CD1c-positive myeloid dendritic cell (primary cell): ENCODE measurements around the gene HCFC2.
A peak's percentile ranks its signal among the peaks of the same experiment; 100 is the strongest.
"Not testable (repeated sequence)": the region's sequence is repeated elsewhere in the genome, so short reads cannot be mapped to it uniquely, and the experiment has no call there.

Experiments used
- DNase-seq: peaks from one replicate; pipeline ENCODE4 v3.0.0-alpha.2; 2016; ENCODE audit errors: extremely low spot score

Gene HCFC2

GRCh38 chr12:104057771-104058197 lies 6.5 kb upstream of the HCFC2 start:
- DNase-seq: no peak

GRCh38 chr12:104058802-104059201 lies 5.5 kb upstream of the HCFC2 start:
- no peak for DNase-seq

- no peak for DNase-seq
Measured at GRCh38 chr12:104059963-104060362, 4.4 kb upstream of the HCFC2 start.

- no peak for DNase-seq
Measured at GRCh38 chr12:104060791-104061190, 3.5 kb upstream of the HCFC2 start.

GRCh38 chr12:104063712-104064030 lies 660 bp upstream of the HCFC2 start:
- no peak for DNase-seq

- DNase-seq: no peak
Measured at GRCh38 chr12:104064842-104065427, 604 bp downstream of the HCFC2 start.

DNA sequence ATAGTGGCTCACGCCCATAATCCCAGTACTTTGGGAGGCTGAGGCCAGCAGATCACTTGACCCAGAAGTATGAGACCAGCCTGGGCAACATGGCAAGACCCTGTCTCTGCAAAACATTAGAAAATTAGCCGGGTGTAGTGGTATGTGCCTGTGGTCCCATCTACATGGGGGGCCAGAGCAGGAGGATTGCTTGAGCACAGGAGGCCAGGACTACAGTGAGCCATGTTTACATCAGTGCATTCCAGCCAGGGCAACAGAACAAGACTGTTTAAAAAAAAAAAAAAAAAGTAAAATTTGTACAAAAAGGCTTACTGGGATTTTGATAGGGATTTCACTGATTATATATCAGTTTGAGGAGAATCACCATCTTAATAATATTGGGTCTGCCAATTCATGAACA lies 7.8 kb downstream of the HCFC2 start:
- DNase-seq: no peak

- no peak for DNase-seq
Measured at GRCh38 chr12:104073699-104074098, 9.4 kb downstream of the HCFC2 start.

- DNase-seq: no peak
Measured at GRCh38 chr12:104079024-104079423, 14.7 kb downstream of the HCFC2 start.

GRCh38 chr12:104080764-104081163 lies 16.4 kb downstream of the HCFC2 start:
- DNase-seq: no peak

- no peak for DNase-seq
Measured at GRCh38 chr12:104083769-104084475, 19.6 kb downstream of the HCFC2 start.

DNA sequence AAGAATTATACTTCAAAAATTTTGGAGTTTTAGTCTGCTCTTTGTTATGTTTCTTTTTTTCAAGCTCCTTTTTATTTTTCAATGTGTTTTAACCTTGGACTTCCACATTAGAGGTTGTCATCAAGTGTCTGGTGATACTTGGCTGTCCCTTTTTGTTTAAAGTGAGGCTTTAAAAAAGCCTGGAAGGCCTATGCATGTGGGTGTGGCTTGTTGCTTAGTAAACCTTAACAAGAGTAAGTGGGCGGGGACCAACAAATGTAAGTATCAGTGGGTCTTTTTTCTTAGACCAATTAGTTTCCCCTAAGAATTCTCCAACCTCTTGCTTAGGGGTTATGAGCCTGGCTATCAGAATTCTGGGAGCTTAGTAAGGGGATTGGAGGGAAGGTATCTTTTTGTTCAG lies 26.4 kb downstream of the HCFC2 start:
- no peak for DNase-seq

DNA sequence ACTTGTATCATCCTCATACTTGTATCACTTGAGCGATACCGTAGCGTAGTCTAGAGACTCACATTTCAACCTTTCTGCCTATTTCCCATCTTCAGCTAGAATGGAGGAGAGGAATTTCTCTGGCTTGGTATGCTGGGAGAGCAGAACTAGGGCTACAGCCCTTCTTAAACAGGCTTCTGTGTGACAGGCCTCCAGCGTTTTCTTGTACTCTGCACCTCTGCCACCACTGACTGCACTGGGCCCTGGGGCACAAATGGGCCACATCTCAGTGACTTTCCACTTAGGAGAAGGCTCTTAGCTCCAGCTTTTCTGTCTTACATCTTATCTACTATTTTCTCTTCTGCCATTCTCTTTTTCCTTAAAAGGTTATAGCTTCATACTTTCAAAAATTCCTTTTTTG lies 26.8 kb downstream of the HCFC2 start:
- no peak for DNase-seq

- no peak for DNase-seq
Measured at GRCh38 chr12:104094284-104094683, 30.0 kb downstream of the HCFC2 start.

DNA sequence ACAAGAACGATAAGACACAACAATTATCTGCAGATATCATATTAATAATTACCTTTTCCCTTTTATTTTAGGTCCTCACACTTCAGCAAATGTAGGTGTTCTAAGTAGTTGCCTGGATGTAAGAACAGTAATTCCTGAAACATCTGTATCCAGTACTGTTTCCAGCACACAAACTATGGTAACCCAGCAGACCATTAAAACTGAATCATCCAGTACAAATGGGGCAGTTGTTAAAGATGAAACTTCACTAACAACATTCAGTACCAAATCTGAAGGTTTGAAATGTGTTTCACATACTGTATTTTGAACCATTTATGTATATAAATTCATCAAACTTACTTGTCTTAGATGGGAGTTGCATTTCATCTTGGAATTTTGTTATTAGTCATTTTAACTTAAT lies 31.0 kb downstream of the HCFC2 start:
- no peak for DNase-seq

DNA sequence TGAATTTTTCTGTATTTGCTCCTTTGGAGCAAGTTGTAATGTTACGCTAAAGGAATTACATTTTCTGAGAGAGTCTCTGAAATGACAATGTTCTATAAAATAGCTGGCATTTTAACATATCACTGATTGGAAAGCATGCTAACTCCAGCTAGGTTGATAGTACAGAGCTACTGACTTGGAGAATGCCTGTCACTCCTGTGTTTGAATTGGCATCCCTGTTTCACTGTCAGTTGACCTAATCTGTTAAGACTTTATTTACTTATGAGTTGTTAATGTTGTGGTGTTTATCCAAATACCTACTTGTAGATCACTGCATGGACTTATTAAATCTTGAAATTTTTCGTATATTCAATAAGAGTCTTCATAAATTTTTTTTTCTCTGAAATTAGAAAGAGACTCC lies 33.6 kb downstream of the HCFC2 start:
- no peak for DNase-seq

DNA sequence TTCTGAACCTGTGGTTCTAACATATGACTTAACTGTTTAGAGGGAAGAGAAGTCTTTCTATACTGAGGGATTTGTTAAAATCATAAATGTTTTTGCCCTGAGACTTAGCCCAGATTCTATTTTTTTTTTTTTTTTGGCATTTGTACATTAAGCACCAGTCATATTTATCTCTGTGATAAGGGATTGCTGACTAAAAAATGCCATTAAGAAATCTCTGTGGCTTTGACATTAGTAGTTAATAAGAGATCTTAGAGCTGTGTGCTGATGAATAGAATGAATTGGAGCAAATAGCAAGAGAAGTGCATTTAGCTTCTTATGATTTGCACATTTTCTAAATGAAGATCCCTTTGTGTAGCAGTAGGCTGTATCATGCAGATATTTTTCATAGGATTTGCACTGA lies 41.1 kb downstream of the HCFC2 start:
- no peak for DNase-seq

- no peak for DNase-seq
Measured at GRCh38 chr12:104106965-104107364, 42.6 kb downstream of the HCFC2 start.

GRCh38 chr12:104108755-104109445 lies 44.6 kb downstream of the HCFC2 start:
- DNase-seq: peak; percentile 82

GRCh38 chr12:104109446-104110271 lies 45.3 kb downstream of the HCFC2 start:
- no peak for DNase-seq

DNA sequence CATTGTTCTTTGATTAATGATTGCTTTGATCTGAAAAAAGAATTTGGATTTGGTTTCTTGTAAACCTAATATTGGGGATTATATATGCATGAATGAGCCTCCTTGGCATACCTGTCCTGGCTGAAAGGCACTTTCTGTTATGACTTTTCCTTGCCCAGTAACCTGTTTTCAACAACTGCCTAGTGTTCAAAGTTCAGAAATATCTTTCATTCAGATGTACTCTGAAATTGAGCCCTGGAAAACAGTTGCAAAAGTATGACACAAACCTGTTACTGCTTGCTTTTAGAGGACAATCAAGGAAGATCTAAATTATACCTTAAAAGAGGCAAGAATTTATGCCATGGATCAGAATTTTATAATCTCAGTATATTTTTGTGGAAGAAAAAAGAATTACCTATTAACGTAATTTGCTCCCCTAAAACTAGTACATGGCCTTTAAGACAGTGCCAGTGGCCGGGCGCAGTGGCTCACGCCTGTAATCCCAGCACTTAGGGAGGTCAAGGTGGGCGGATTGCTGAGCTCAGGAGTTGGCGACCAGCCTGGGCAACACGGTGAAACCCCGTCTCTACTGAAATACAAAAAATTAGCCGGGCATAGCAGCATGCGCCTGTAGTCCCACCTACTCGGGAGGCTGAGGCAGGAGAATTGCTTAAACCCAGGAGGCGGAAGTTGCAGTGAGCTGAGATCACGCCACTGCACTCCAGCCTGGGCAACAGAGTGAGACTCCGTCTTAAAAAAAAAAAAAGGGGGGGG lies 50.7 kb downstream of the HCFC2 start:
- not testable (repeated sequence) for DNase-seq

- DNase-seq: no peak
Measured at GRCh38 chr12:104115587-104115975, 51.2 kb downstream of the HCFC2 start.
